OCI-LY1 (cell line): Measurements from ENCODE around the gene PLEKHA7.

Experiments used
- H2AFZ ChIP-seq: fragments of 200-600 bp; sonication (generic), shearing (Covaris generic); 2 replicates; pipeline ENCODE4 v1.6.0; 2014; ENCODE audit warnings: antibody characterized with exemption, mild to moderate bottlenecking, low read length
- H3F3A ChIP-seq: fragments of 200-600 bp; sonication (generic), shearing (Covaris generic); 2 replicates; pipeline ENCODE4 v1.6.0; 2014; ENCODE audit warnings: mild to moderate bottlenecking, antibody characterized with exemption, low read length, moderate library complexity; ENCODE audit not compliant: insufficient read depth
- H3K27ac ChIP-seq: fragments of 200-600 bp; sonication (generic); 2 replicates; pipeline ENCODE4 v1.5.1; 2014; ENCODE audit warnings: low read length, mixed run types, mild to moderate bottlenecking, low read depth; ENCODE audit not compliant: poor library complexity, severe bottlenecking
- H3K27me3 ChIP-seq: fragments of 200-600 bp; sonication (generic); 2 replicates; pipeline ENCODE4 v1.6.0; 2014; ENCODE audit warnings: antibody characterized with exemption, mild to moderate bottlenecking, low read length, moderate library complexity; ENCODE audit not compliant: insufficient read depth
- H3K36me3 ChIP-seq: fragments of 200-600 bp; sonication (generic); 2 replicates; pipeline ENCODE4 v1.6.1; 2014; ENCODE audit warnings: mild to moderate bottlenecking, antibody characterized with exemption, low read length, moderate library complexity, mixed read lengths; ENCODE audit not compliant: insufficient read depth
- H3K4me1 ChIP-seq: fragments of 200-600 bp; sonication (generic); 2 replicates; pipeline ENCODE4 v1.5.1; 2014; ENCODE audit warnings: mild to moderate bottlenecking, low read length, moderate library complexity; ENCODE audit not compliant: insufficient read depth, severe bottlenecking
- H3K4me2 ChIP-seq: fragments of 200-600 bp; sonication (generic), shearing (Covaris generic); 2 replicates; pipeline ENCODE4 v1.6.1; 2014; ENCODE audit warnings: low read length
- H3K4me3 ChIP-seq: fragments of 200-600 bp; sonication (generic); 2 replicates; pipeline ENCODE4 v1.5.1; 2014; ENCODE audit warnings: low read length, low read depth, mild to moderate bottlenecking, mixed read lengths; ENCODE audit not compliant: poor library complexity, severe bottlenecking
- H3K79me2 ChIP-seq: fragments of 200-600 bp; shearing (Covaris generic); 2 replicates; pipeline ENCODE4 v1.6.1; 2016; ENCODE audit warnings: mixed run types, low read length, mixed read lengths; ENCODE audit not compliant: insufficient read depth
- H3K9ac ChIP-seq: fragments of 200-600 bp; sonication (generic), shearing (Covaris generic); 2 replicates; pipeline ENCODE4 v1.6.1; 2014; ENCODE audit warnings: mild to moderate bottlenecking, low read length, mixed read lengths
- H3K9me2 ChIP-seq: fragments of 200-600 bp; sonication (generic), shearing (Covaris generic); 2 replicates; pipeline ENCODE4 v1.6.1; 2014; ENCODE audit warnings: low read depth, mild to moderate bottlenecking, low read length, mixed read lengths
- H3K9me3 ChIP-seq: fragments of 200-600 bp; shearing (Covaris generic); 2 replicates; pipeline ENCODE4 v1.6.1; 2014; ENCODE audit warnings: low read length, mixed read lengths
- H4K20me1 ChIP-seq: fragments of 200-600 bp; sonication (generic), shearing (Covaris generic); 2 replicates; pipeline ENCODE4 v1.6.0; 2016; ENCODE audit warnings: mild to moderate bottlenecking, low read length; ENCODE audit not compliant: insufficient read depth
- EZH2 ChIP-seq: fragments of 200-600 bp; sonication (generic), shearing (Covaris generic); IDR thresholded peaks from 2 replicates; pipeline ENCODE4 v1.8.0; 2017; ENCODE audit warnings: borderline replicate concordance, mixed run types, mild to moderate bottlenecking, antibody characterized with exemption, low read length, moderate library complexity, mixed read lengths
- TF ChIP-seq, protein P1 (sequence below): fragments of 200-600 bp; sonication (generic), shearing (Covaris generic); IDR thresholded peaks from 2 replicates; pipeline ENCODE4 v1.5.1; 2017; ENCODE audit warnings: mild to moderate bottlenecking, antibody characterized with exemption, low read length, moderate library complexity, mixed read lengths

PLEKHA7 gene

DNA sequence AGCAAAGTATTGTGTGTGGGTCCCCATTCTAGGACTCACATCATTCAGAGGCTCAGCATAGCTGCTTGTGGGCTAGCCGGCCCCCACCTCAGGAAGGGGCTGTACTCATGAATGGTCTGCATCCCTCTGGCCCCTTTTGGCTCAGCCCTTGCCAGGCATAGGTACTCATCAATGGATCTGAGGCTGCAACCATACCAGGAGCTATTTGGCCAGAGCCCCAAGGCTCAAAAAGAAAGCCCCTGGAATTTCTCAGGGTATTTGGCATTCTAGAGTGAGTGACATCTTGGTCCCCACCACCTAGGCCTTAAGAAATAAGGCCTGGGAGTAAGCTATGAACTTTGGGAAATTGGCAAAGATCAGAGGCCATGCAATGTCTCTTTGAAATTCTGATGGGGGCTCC is 38.3 kb downstream of the PLEKHA7 start:
- Histone ChIP-seq H3K9me2 (no peaks in the 10 kb centered on the region), H3K4me1 (no peaks in the 10 kb centered on the region), H4K20me1 (no peaks in the 10 kb centered on the region), H3K27me3 (no peaks in the 10 kb centered on the region), H3K27ac (no peak overlapping the region), H3K79me2 (no peaks in the 10 kb centered on the region), H3K4me2 (no peak overlapping the region), H3F3A (no peaks in the 10 kb centered on the region), H3K36me3 (no peaks in the 10 kb centered on the region), H3K9ac (no peak overlapping the region), H2AFZ (no peak overlapping the region), H3K4me3 (no peak overlapping the region), H3K9me3 (no peaks in the 10 kb centered on the region)
- no peak for TF ChIP-seq EZH2
- TF ChIP-seq, protein P1, sequence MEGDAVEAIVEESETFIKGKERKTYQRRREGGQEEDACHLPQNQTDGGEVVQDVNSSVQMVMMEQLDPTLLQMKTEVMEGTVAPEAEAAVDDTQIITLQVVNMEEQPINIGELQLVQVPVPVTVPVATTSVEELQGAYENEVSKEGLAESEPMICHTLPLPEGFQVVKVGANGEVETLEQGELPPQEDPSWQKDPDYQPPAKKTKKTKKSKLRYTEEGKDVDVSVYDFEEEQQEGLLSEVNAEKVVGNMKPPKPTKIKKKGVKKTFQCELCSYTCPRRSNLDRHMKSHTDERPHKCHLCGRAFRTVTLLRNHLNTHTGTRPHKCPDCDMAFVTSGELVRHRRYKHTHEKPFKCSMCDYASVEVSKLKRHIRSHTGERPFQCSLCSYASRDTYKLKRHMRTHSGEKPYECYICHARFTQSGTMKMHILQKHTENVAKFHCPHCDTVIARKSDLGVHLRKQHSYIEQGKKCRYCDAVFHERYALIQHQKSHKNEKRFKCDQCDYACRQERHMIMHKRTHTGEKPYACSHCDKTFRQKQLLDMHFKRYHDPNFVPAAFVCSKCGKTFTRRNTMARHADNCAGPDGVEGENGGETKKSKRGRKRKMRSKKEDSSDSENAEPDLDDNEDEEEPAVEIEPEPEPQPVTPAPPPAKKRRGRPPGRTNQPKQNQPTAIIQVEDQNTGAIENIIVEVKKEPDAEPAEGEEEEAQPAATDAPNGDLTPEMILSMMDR = no peak

DNA sequence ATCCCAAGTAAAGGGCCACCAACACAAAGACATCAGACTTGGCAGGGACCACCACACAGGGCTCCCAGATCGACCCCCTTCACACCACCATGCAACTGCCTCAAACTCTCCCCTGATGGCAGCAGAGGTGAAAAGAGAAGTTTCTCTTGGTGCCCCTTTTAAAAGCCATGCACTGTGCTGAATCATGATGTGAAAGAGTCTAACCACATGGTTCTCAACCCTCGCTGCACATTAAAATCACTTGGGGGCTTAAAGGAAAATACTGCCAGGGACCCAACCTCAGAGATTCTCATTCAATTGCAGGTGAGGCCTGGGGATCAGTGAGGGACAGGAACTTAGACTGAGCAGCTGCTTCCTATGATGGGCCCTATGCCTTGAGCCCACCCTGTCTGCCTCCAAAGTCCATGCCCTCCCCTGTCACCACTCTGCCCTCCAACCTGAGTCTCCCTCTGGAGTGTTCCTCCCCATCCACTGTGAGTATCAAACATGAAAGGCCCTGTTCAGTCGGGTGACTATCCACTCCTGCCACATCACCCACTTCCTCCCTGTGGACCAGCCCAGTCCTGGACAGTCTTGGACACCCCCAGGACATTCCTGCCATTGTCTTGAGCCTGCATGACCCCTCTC is 40.8 kb downstream of the PLEKHA7 start:
- no peaks in the 10 kb centered on the region for H3K79me2 ChIP-seq
- no peaks in the 10 kb centered on the region for H3K9me3 ChIP-seq
- no peaks in the 10 kb centered on the region for H4K20me1 ChIP-seq
- H3K27ac ChIP-seq = no peak overlapping the region
- no peak overlapping the region for H3K4me3 ChIP-seq
- no peak for TF ChIP-seq EZH2
- TF ChIP-seq, protein P1 = no peak
- no peaks in the 10 kb centered on the region for H3F3A ChIP-seq
- H3K9ac ChIP-seq = no peak overlapping the region
- H3K4me1 ChIP-seq = no peaks in the 10 kb centered on the region
- no peak overlapping the region for H2AFZ ChIP-seq
- no peak overlapping the region for H3K4me2 ChIP-seq
- H3K36me3 ChIP-seq = no peaks in the 10 kb centered on the region
- H3K27me3 ChIP-seq = peaks cover 3% of the 10 kb centered on the region; the same call in 1 of the 2 replicates
- no peaks in the 10 kb centered on the region for H3K9me2 ChIP-seq

DNA sequence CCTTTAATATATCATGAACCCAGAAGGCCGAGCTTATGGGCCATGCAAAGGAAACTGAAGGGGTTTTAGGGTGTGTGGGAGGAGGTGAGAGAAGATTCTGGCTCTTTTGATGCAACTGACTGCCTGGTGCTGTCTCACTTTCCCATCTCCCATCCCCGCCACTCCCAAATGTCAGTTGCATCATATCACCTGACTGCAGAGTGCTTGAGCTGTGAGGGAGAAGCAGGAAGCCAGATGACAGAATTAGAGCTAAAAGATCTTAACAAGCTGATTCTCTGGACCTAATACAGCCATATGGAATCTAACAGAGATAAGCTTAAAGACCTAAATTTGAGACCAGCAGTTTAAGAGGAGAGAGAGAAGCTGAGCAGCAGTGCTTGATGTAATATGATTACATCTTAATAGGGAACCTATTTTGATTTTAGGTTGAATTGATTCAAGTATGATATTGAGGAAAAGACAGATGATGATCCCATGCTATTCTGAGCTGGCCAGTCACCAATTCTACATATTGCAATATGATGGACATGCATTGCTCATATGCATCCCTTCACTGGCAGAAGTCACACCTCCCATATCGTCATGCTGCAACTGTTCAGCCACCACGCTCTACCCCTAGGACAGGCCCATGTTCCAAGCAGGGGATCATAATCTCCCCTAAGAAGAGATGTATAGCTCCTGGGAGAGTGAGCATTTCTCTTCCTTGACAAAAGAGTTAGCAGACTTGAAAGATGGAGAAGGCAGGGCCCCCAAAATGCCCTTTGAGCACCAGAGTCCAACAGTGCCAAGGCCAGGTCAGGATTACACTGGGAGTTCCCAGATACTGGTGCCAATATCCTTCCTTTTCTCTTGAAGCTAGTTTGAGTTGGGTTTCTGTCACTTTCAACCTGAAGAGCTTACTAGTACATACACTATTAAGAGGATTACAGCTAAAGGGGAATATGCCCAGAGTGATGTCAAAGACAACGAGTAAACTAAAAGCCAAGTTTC is 44.9 kb downstream of the PLEKHA7 start:
- H3K4me2 ChIP-seq = no peak overlapping the region
- TF ChIP-seq, protein P1 = no peak
- no peak for TF ChIP-seq EZH2
- H3K4me3 ChIP-seq = no peak overlapping the region
- H3F3A ChIP-seq = no peaks in the 10 kb centered on the region
- H3K27ac ChIP-seq = no peak overlapping the region
- H3K4me1 ChIP-seq = no peaks in the 10 kb centered on the region
- no peaks in the 10 kb centered on the region for H3K9me2 ChIP-seq
- no peak overlapping the region for H2AFZ ChIP-seq
- H3K9ac ChIP-seq = no peak overlapping the region
- no peaks in the 10 kb centered on the region for H3K9me3 ChIP-seq
- no peaks in the 10 kb centered on the region for H3K36me3 ChIP-seq
- no peaks in the 10 kb centered on the region for H3K79me2 ChIP-seq
- H4K20me1 ChIP-seq = no peaks in the 10 kb centered on the region
- peaks cover 3% of the 10 kb centered on the region; the same call in 1 of the 2 replicates for H3K27me3 ChIP-seq
